ENCODE results near the gene PSMA1.

DNA sequence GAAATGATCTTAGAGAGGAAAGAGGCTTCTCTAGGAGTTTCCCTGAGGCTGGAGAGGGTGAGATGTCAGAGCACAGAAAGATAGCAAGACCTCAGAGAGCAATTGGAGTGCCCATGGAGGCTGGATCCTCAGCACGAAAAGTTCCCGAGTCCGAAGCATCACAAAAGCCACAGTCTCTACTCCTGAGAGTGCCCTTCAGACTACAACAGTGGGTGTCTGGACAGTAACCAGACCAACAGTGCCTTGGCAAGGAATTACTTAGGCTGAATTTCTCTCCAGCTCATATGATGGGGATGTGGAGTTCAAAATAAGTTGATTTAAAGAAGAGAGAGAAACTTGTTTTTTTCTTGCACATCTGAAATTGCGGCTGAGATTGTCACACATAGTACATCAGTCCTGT, 31.9 kb upstream of the PSMA1 start:
- TF ChIP-seq, protein P1, sequence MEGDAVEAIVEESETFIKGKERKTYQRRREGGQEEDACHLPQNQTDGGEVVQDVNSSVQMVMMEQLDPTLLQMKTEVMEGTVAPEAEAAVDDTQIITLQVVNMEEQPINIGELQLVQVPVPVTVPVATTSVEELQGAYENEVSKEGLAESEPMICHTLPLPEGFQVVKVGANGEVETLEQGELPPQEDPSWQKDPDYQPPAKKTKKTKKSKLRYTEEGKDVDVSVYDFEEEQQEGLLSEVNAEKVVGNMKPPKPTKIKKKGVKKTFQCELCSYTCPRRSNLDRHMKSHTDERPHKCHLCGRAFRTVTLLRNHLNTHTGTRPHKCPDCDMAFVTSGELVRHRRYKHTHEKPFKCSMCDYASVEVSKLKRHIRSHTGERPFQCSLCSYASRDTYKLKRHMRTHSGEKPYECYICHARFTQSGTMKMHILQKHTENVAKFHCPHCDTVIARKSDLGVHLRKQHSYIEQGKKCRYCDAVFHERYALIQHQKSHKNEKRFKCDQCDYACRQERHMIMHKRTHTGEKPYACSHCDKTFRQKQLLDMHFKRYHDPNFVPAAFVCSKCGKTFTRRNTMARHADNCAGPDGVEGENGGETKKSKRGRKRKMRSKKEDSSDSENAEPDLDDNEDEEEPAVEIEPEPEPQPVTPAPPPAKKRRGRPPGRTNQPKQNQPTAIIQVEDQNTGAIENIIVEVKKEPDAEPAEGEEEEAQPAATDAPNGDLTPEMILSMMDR (IDR thresholded peaks at IDR 0.05; ENCODE audit: poor library complexity, severe bottlenecking), result no peak
- TF ChIP-seq TAF1 (IDR thresholded peaks at IDR 0.05; ENCODE audit: low read depth), result no peak
- TF ChIP-seq EZH2 (IDR thresholded peaks at IDR 0.05; ENCODE audit: borderline replicate concordance, insufficient read depth, low read length, poor library complexity, severe bottlenecking), result no peak
- no peak for TF ChIP-seq POLR2AphosphoS5 (IDR thresholded peaks at IDR 0.05)
- TF ChIP-seq RAD21 (conservative IDR thresholded peaks at IDR 0.05), result no peak

Data from neural cell (in vitro differentiated cells).